Astrocyte of the cerebellum (primary cell): Measurements from ENCODE around the gene SRGAP3.
A peak's percentile ranks its signal among the peaks of the same experiment; 100 is the strongest.
"Not testable (repeated sequence)": the region's sequence is repeated elsewhere in the genome, so short reads cannot be mapped to it uniquely, and the experiment has no call there.

Source experiments
- DNase-seq: peaks from one replicate; pipeline ENCODE4 v3.0.0-alpha.2; 2011; ENCODE audit warnings: low read depth
- H3K4me3 ChIP-seq: 2 replicates; pipeline ENCODE4 v1.5.1; 2011; ENCODE audit warnings: mild to moderate bottlenecking, low read depth, low read length, moderate library complexity
- in situ Hi-C: cut with HindIII; loops from 2 replicates; pipeline ENCODE4 v1.10.0; 2017; ENCODE audit warnings: low sequenced_read_pairs
- TF ChIP-seq, protein P1 (sequence below): IDR thresholded peaks from 2 replicates; pipeline ENCODE4 v1.5.1; 2012; ENCODE audit warnings: low read length, low read depth, moderate library complexity, mild to moderate bottlenecking; ENCODE audit errors: missing control alignments

SRGAP3 gene

DNA sequence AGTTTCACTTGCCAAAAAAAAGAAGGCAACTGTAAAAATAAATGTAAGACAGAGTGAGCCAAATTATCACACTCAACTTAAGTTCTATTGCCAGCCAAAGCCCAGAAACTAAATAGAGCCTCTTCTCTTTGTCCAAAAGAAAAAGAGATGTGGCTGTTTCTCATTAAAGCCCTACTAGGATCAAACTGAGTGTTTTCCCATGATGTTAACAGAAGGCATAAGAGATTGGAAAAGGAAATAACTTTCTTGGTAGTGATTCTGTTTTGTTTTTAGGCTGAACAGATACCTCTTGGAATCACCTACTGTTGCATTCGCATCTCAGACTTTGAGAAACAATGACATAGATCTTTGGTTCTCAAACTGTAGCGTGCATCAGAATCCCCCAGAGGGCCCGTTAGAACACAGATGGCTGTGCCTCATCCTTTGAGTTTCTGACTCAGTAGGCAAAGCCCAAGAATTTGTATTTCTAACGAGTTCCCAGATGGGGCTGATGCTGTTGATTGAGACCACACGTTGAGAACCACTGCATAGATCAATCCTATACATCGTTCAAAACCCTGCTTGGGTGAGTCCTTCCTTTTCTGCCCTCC is 42.5 kb upstream of the SRGAP3 start:
- no peak overlapping the region for H3K4me3 ChIP-seq
- in situ Hi-C loops, result no loop called here
- TF ChIP-seq, protein P1, sequence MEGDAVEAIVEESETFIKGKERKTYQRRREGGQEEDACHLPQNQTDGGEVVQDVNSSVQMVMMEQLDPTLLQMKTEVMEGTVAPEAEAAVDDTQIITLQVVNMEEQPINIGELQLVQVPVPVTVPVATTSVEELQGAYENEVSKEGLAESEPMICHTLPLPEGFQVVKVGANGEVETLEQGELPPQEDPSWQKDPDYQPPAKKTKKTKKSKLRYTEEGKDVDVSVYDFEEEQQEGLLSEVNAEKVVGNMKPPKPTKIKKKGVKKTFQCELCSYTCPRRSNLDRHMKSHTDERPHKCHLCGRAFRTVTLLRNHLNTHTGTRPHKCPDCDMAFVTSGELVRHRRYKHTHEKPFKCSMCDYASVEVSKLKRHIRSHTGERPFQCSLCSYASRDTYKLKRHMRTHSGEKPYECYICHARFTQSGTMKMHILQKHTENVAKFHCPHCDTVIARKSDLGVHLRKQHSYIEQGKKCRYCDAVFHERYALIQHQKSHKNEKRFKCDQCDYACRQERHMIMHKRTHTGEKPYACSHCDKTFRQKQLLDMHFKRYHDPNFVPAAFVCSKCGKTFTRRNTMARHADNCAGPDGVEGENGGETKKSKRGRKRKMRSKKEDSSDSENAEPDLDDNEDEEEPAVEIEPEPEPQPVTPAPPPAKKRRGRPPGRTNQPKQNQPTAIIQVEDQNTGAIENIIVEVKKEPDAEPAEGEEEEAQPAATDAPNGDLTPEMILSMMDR, result no peak
- DNase-seq, result no peak

DNA sequence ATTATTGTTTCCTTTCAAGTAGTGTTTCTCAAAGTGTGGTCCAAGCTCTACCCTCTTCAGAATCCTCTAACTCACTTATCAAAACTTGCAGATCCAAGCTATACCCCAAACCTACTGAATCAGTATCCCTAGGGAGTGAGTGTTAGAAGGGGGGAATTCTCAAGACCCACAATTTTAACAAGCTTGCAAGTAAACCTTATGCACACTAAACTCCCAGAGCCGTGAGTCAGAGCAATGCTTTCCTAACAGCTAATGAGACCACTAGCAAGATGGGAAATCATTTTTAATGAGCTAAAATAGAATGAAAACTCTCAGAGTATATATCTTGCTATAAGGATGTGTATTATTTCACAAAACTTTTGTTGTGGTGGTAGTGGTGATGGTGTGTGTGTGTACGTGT is 41.1 kb upstream of the SRGAP3 start:
- DNase-seq, result no peak
- in situ Hi-C loops, result no loop called here
- H3K4me3 ChIP-seq, result no peak overlapping the region
- TF ChIP-seq, protein P1, result no peak

- in situ Hi-C loops, H3K4me3 ChIP-seq, DNase-seq: not testable (repeated sequence)
Observed at GRCh38 chr3:9281533-9281932, 32.1 kb upstream of the SRGAP3 start.

- peak; percentile 60 for DNase-seq
Observed at GRCh38 chr3:9280451-9281219, 31.2 kb upstream of the SRGAP3 start.

GRCh38 chr3:9279966-9280365 is 30.5 kb upstream of the SRGAP3 start:
- DNase-seq, result peak; percentile 29
- no peak overlapping the region for H3K4me3 ChIP-seq
- TF ChIP-seq, protein P1, result no peak
- in situ Hi-C loops, result no loop called here

More at GRCh38 chr3:9280451-9281219, 31.2 kb upstream of the SRGAP3 start:
- no peak overlapping the region for H3K4me3 ChIP-seq
- in situ Hi-C loops, result no loop called here
- TF ChIP-seq, protein P1, result no peak

- H3K4me3 ChIP-seq, result no peak overlapping the region
- in situ Hi-C loops, result no loop called here
- no peak for DNase-seq
- TF ChIP-seq, protein P1, result no peak
Observed at GRCh38 chr3:9278498-9278897, 29.1 kb upstream of the SRGAP3 start.

- TF ChIP-seq, protein P1, result no peak
- in situ Hi-C loops, result no loop called here
- DNase-seq, result no peak
- no peak overlapping the region for H3K4me3 ChIP-seq
Observed at GRCh38 chr3:9278085-9278484, 28.6 kb upstream of the SRGAP3 start.
